IMR-90 (cell line): Measurements from ENCODE around the gene DHX9. TPM values are rescaled to one million over a fixed set of nuclear protein-coding genes. Genes with fewer than 3 reads are reported as not detected.

ENCODE experiments used
- ATAC-seq: fragments of 200-7000 bp; cut with Tn5 transposase; 2 replicates; pipeline ENCODE4 v1.9.1; 2020; ENCODE audit warnings: low read depth, mild to moderate bottlenecking, moderate library complexity
- BruUV-seq: library from RNA; stranded (reverse); fragments of 400-500 nt; replicated peaks from 2 replicates; lab custom pipeline; 2021; lab: Mats Ljungman, UMichigan
- CTCF ChIA-PET: fragments of 300-600 bp; formaldehyde crosslinking; extraction: SDS; loops from one replicate; lab custom pipeline; 2021; ENCODE audit warnings: antibody characterized with exemption; lab: Yijun Ruan, JAX
- POLR2A ChIA-PET: fragments of 300-600 bp; sonication (Branson Sonifier 250); formaldehyde crosslinking; loops from one replicate; lab custom pipeline; 2022; ENCODE audit warnings: antibody characterized with exemption; ENCODE audit not compliant: unreplicated experiment; lab: Charles Lee
- DNase-seq: peaks from one replicate; pipeline ENCODE4 v3.0.0; 2013
- H2AFZ ChIP-seq: replicated peaks from 2 replicates; pipeline ENCODE3; 2013; ENCODE audit warnings: low read length, mild to moderate bottlenecking; ENCODE audit not compliant: poor library complexity
- H2AK5ac ChIP-seq: 2 replicates; pipeline ENCODE4 v1.6.1; 2013; ENCODE audit warnings: low read depth, low read length, inconsistent platforms
- H2AK9ac ChIP-seq: replicated peaks from 2 replicates; pipeline ENCODE3; 2013; ENCODE audit warnings: mild to moderate bottlenecking, low read depth, low read length, moderate library complexity; ENCODE audit not compliant: poor library complexity
- H2BK120ac ChIP-seq: 2 replicates; pipeline ENCODE4 v1.6.1; 2013; ENCODE audit warnings: low read depth, low read length, inconsistent platforms
- H2BK15ac ChIP-seq: 3 replicates; pipeline ENCODE4 v1.6.1; 2013; ENCODE audit warnings: low read depth, low read length, inconsistent platforms
- H2BK20ac ChIP-seq: 2 replicates; pipeline ENCODE4 v1.6.1; 2013; ENCODE audit warnings: low read depth, mild to moderate bottlenecking, inconsistent platforms, low read length, moderate library complexity
- H2BK5ac ChIP-seq: 2 replicates; pipeline ENCODE4 v1.6.1; 2013; ENCODE audit warnings: mild to moderate bottlenecking, low read depth, low read length, inconsistent platforms; ENCODE audit not compliant: poor library complexity, severe bottlenecking
- H3K14ac ChIP-seq: replicated peaks from 2 replicates; pipeline ENCODE4 v1.6.1; 2013; ENCODE audit warnings: low read depth, low read length, inconsistent platforms
- H3K18ac ChIP-seq: 2 replicates; pipeline ENCODE4 v1.6.1; 2013; ENCODE audit warnings: low read depth, low read length, control low read depth
- H3K23ac ChIP-seq: 2 replicates; pipeline ENCODE4 v1.6.1; 2013; ENCODE audit warnings: low read depth, low read length, inconsistent platforms
- H3K27ac ChIP-seq: 2 replicates; pipeline ENCODE4 v1.5.1; 2013; ENCODE audit warnings: mild to moderate bottlenecking, control low read depth, low read length; ENCODE audit not compliant: insufficient read depth
- H3K27me3 ChIP-seq: 2 replicates; pipeline ENCODE4 v1.6.1; 2013; ENCODE audit warnings: low read length; ENCODE audit not compliant: control insufficient read depth, insufficient read depth
- H3K36me3 ChIP-seq: 2 replicates; pipeline ENCODE4 v1.6.1; 2013; ENCODE audit warnings: low read length, mixed read lengths; ENCODE audit not compliant: control insufficient read depth, insufficient read depth
- H3K4ac ChIP-seq: 2 replicates; pipeline ENCODE4 v1.6.1; 2013; ENCODE audit warnings: low read depth, low read length, inconsistent platforms
- H3K4me1 ChIP-seq: 2 replicates; pipeline ENCODE4 v1.6.1; 2013; ENCODE audit warnings: low read length, mixed read lengths; ENCODE audit not compliant: control insufficient read depth, insufficient read depth
- H3K4me2 ChIP-seq: 2 replicates; pipeline ENCODE4 v1.6.1; 2013; ENCODE audit warnings: low read depth, mild to moderate bottlenecking, control low read depth, low read length, moderate library complexity
- H3K4me3 ChIP-seq: 2 replicates; pipeline ENCODE4 v1.5.1; 2013; ENCODE audit warnings: low read depth, mild to moderate bottlenecking, control low read depth, low read length, moderate library complexity; ENCODE audit not compliant: insufficient read depth
- H3K56ac ChIP-seq: 2 replicates; pipeline ENCODE4 v1.6.1; 2013; ENCODE audit warnings: low read length, inconsistent platforms; ENCODE audit not compliant: insufficient read depth; ENCODE audit errors: extremely low read depth
- H3K79me1 ChIP-seq, 2 experiments: 2 replicates each; pipeline ENCODE4 v1.6.1; 2013; ENCODE audit warnings: low read length in 2 of 2, inconsistent platforms in 1 of 2, low read depth in 1 of 2
- H3K9ac ChIP-seq: 2 replicates; pipeline ENCODE4 v1.6.1; 2013; ENCODE audit warnings: low read depth, low read length, control low read depth
- H3K9me1 ChIP-seq: 2 replicates; pipeline ENCODE4 v1.6.1; 2013; ENCODE audit warnings: low read length, inconsistent platforms; ENCODE audit not compliant: insufficient read depth
- H3K9me3 ChIP-seq: 2 replicates; pipeline ENCODE4 v1.6.1; 2013; ENCODE audit warnings: low read length; ENCODE audit not compliant: control insufficient read depth, insufficient read depth
- H4K20me1 ChIP-seq: 2 replicates; pipeline ENCODE4 v1.6.1; 2013; ENCODE audit warnings: low read length, inconsistent platforms; ENCODE audit not compliant: insufficient read depth
- H4K5ac ChIP-seq: 2 replicates; pipeline ENCODE4 v1.6.1; 2013; ENCODE audit warnings: mild to moderate bottlenecking, low read depth, low read length, control low read depth
- H4K8ac ChIP-seq, 2 experiments: 2 replicates each; pipeline ENCODE4 v1.6.1; 2013; ENCODE audit warnings: low read depth in 2 of 2, low read length in 2 of 2, control low read depth in 1 of 2, inconsistent platforms in 1 of 2
- H4K91ac ChIP-seq: 2 replicates; pipeline ENCODE4 v1.6.1; 2013; ENCODE audit warnings: low read depth, low read length, inconsistent platforms; ENCODE audit not compliant: insufficient read depth
- BHLHE40 ChIP-seq: fragments of 150-350 bp; IDR thresholded peaks from 2 replicates; pipeline ENCODE4 v1.6.1; 2016; ENCODE audit warnings: mild to moderate bottlenecking, low read depth, low read length
- CEBPB ChIP-seq: IDR thresholded peaks from 2 replicates; pipeline ENCODE4 v1.6.1; 2012; ENCODE audit warnings: low read depth, low read length, improper control_type of control experiment
- CHD1 ChIP-seq: IDR thresholded peaks from 2 replicates; pipeline ENCODE4 v1.6.1; 2012; ENCODE audit warnings: low read depth, low read length, improper control_type of control experiment
- CTCF ChIP-seq: conservative IDR thresholded peaks from 2 replicates; pipeline ENCODE4 v1.5.1; 2012; ENCODE audit warnings: mild to moderate bottlenecking, low read depth, low read length, improper control_type of control experiment
- ELK1 ChIP-seq: fragments of 150-350 bp; IDR thresholded peaks from 2 replicates; pipeline ENCODE4 v1.6.1; 2016; ENCODE audit warnings: low read depth, mild to moderate bottlenecking, low read length, moderate library complexity, borderline replicate concordance
- FOS ChIP-seq: fragments of 150-350 bp; IDR thresholded peaks from 2 replicates; pipeline ENCODE4 v1.6.1; 2016; ENCODE audit warnings: low read depth, low read length
- MAFK ChIP-seq: IDR thresholded peaks from 2 replicates; pipeline ENCODE4 v1.6.1; 2012; ENCODE audit warnings: low read depth, low read length, improper control_type of control experiment
- MAZ ChIP-seq: IDR thresholded peaks from 2 replicates; pipeline ENCODE4 v1.6.1; 2012; ENCODE audit warnings: low read depth, mild to moderate bottlenecking, low read length, improper control_type of control experiment, moderate library complexity, borderline replicate concordance
- MXI1 ChIP-seq: IDR thresholded peaks from 2 replicates; pipeline ENCODE4 v1.6.1; 2012; ENCODE audit warnings: low read depth, mild to moderate bottlenecking, low read length, moderate library complexity, borderline replicate concordance
- NFE2L2 ChIP-seq: fragments of 150-350 bp; IDR thresholded peaks from 2 replicates; pipeline ENCODE4 v1.6.1; 2016; ENCODE audit warnings: low read depth, mild to moderate bottlenecking, low read length
- POLR2A ChIP-seq: IDR thresholded peaks from 2 replicates; pipeline ENCODE4 v1.6.1; 2012; ENCODE audit warnings: mild to moderate bottlenecking, low read depth, low read length
- RCOR1 ChIP-seq: IDR thresholded peaks from 2 replicates; pipeline ENCODE4 v1.6.1; 2012; ENCODE audit warnings: mild to moderate bottlenecking, low read length, improper control_type of control experiment; ENCODE audit not compliant: insufficient replicate concordance
- RFX5 ChIP-seq: IDR thresholded peaks from 2 replicates; pipeline ENCODE4 v1.8.0; 2012; ENCODE audit warnings: low read depth, mild to moderate bottlenecking, low read length, moderate library complexity
- SMC3 ChIP-seq: fragments of 150-350 bp; IDR thresholded peaks from 2 replicates; pipeline ENCODE4 v1.6.1; 2016; ENCODE audit warnings: low read depth, mild to moderate bottlenecking, antibody characterized with exemption, low read length, moderate library complexity
- USF2 ChIP-seq: fragments of 150-350 bp; IDR thresholded peaks from 2 replicates; pipeline ENCODE4 v1.6.1; 2017; ENCODE audit warnings: mild to moderate bottlenecking, antibody characterized with exemption, low read length, low read depth
- WGBS, 2 experiments: methylation state at CpG; one replicate each; pipeline versions ENCODE4 v1.1.5 to v1.1.7; 2013; ENCODE audit warnings: missing lambda C conversion rate in 2 of 2; ENCODE audit not compliant: insufficient read length in 1 of 2; ENCODE audit errors: extremely low coverage in 2 of 2; 5-methylcytosine and 5-hydroxymethylcytosine counted together
- dilution Hi-C: fragments of 300-500 bp; cut with HindIII; formaldehyde crosslinking; loops from one replicate; pipeline ENCODE4 v1.14.3; 2018; ENCODE audit warnings: low sequenced_read_pairs; ENCODE audit not compliant: unreplicated experiment
- in situ Hi-C: fragments of 300-500 bp; cut with MboI; formaldehyde crosslinking; loops from 3 replicates; pipeline ENCODE4 v1.14.3; 2019; ENCODE audit warnings: low sequenced_read_pairs, inconsistent platforms, mixed read lengths
- intact Hi-C: fragments of 100-400 bp; cut with micrococcal nuclease; formaldehyde crosslinking; loops from 2 replicates; pipeline ENCODE4 v1.10.0; 2022
- polyA plus RNA-seq, 3 experiments: library from polyadenylated mRNA; depleted of rRNA; stranded (reverse); fragments of >200 nt; gene quantifications; 2 replicates each; pipeline ENCODE4 v1.2.3, GENCODE V29; 2012; ENCODE audit warnings: low replicate concordance in 1 of 3
- total RNA-seq: library from RNA; depleted of rRNA; stranded (reverse); fragments of >200 nt; gene quantifications from 2 replicates; pipeline ENCODE4 v1.2.3, GENCODE V29; 2012

Gene DHX9
- total and polyA plus RNA-seq, 2 of the 4 experiments (the other 2 are of a cell fraction): 119 to 211 TPM

GRCh38 chr1:182845379-182845778 is 6.2 kb downstream of the DHX9 start:
- no peak overlapping the region for H4K8ac ChIP-seq
- peaks cover 11% of the 10 kb centered on the region for H3K9me1 ChIP-seq
- peaks cover 2% of the 10 kb centered on the region; the same call in 1 of the 2 replicates for H3K4me1 ChIP-seq
- TF ChIP-seq ELK1: no peak
- no peak for TF ChIP-seq CEBPB
- TF ChIP-seq CHD1: no peak
- TF ChIP-seq MAFK: no peak
- no peak for TF ChIP-seq POLR2A
- TF ChIP-seq MAZ: no peak
- TF ChIP-seq BHLHE40: no peak
- TF ChIP-seq MXI1: no peak
- no peak for TF ChIP-seq RFX5
- no peak for TF ChIP-seq USF2
- TF ChIP-seq FOS: no peak
- no peak for TF ChIP-seq CTCF
- no peak for TF ChIP-seq NFE2L2
- TF ChIP-seq SMC3: no peak
- no peak for TF ChIP-seq RCOR1
- peaks cover 11 to 38% of the 10 kb centered on the region in 2 experiments; a peak in 3 of 4 replicates for H3K79me1 ChIP-seq
- H3K23ac ChIP-seq: no peak overlapping the region
- no peak overlapping the region for H3K9ac ChIP-seq
- no peak overlapping the region for H2BK5ac ChIP-seq
- H2AFZ ChIP-seq: no peak overlapping the region
- no peak overlapping the region for H3K4ac ChIP-seq
- intact Hi-C loops: no loop called here
- no TSS peak for BruUV-seq
- H3K14ac ChIP-seq: no peak overlapping the region
- H2BK15ac ChIP-seq: no peak overlapping the region
- no peak overlapping the region for H3K27ac ChIP-seq
- peaks cover 93% of the 10 kb centered on the region for H4K20me1 ChIP-seq
- ATAC-seq (no peak), DNase-seq (no peak)
- H4K91ac ChIP-seq: no peak overlapping the region
- no peak overlapping the region for H2BK120ac ChIP-seq
- no peak overlapping the region for H2BK20ac ChIP-seq
- CTCF ChIA-PET: no interaction called here
- H3K4me2 ChIP-seq: no peak overlapping the region
- in situ Hi-C loops: no loop called here
- no peak overlapping the region for H3K56ac ChIP-seq
- no peaks in the 10 kb centered on the region for H3K9me3 ChIP-seq
- POLR2A ChIA-PET: no interaction called here
- no peak overlapping the region for H2AK9ac ChIP-seq
- peaks cover 40% of the 10 kb centered on the region for H3K36me3 ChIP-seq
- no peak overlapping the region for H3K18ac ChIP-seq
- H4K5ac ChIP-seq: no peak overlapping the region
- dilution Hi-C loops: no loop called here
- no peaks in the 10 kb centered on the region for H3K27me3 ChIP-seq
- no peak overlapping the region for H2AK5ac ChIP-seq
- no peak overlapping the region for H3K4me3 ChIP-seq
- WGBS, 2 experiments: no CpG with 5 or more reads among the region's 1 CpG
